Lung (tissue), 12 donors: Measurements from ENCODE around the gene SAMD5. TPM values are rescaled to one million over a fixed set of nuclear protein-coding genes. Genes with fewer than 3 reads are reported as not detected.

ENCODE experiments used
- ATAC-seq: fragments of 200-7000 bp; cut with Tn5 transposase; one replicate; pipeline ENCODE4 v1.9.1; 2020; ENCODE audit warnings: moderate number of reproducible peaks; ENCODE audit not compliant: insufficient read depth, low FRiP score
- DNase-seq, 3 donors: peaks; one replicate each; pipeline ENCODE4 v3.0.0-alpha.2; 2013 to 2017
- H3K27ac ChIP-seq, 2 donors: one replicate each; pipeline ENCODE4 v1.5.1; 2013; ENCODE audit warnings: mild to moderate bottlenecking in 2 of 2, moderate library complexity in 2 of 2, control low read depth in 1 of 2, inconsistent platforms in 1 of 2, low read depth in 1 of 2, low read length in 1 of 2
- H3K27me3 ChIP-seq, 3 donors: one replicate each; pipeline ENCODE4 v1.5.1; 2013; ENCODE audit warnings: low read length in 2 of 3; ENCODE audit not compliant: control insufficient read depth in 3 of 3, insufficient read depth in 3 of 3
- H3K36me3 ChIP-seq, 4 donors: one replicate each; pipeline ENCODE4 v1.5.1; 2013; ENCODE audit warnings: low read length in 4 of 4, mild to moderate bottlenecking in 1 of 4, moderate library complexity in 1 of 4; ENCODE audit not compliant: control insufficient read depth in 4 of 4, insufficient read depth in 4 of 4
- H3K4me1 ChIP-seq, 5 donors: one replicate each; pipeline ENCODE4 v1.5.1; 2013; ENCODE audit warnings: low read length in 5 of 5, mild to moderate bottlenecking in 2 of 5, moderate library complexity in 1 of 5; ENCODE audit not compliant: control insufficient read depth in 5 of 5, insufficient read depth in 5 of 5
- H3K4me3 ChIP-seq: one replicate; pipeline ENCODE4 v1.5.1; 2013; ENCODE audit warnings: mild to moderate bottlenecking, control low read depth, moderate library complexity
- H3K9ac ChIP-seq, 2 donors: one replicate each; pipeline ENCODE4 v1.5.1; 2013; ENCODE audit warnings: low read length in 2 of 2, control low read depth in 1 of 2; ENCODE audit not compliant: insufficient read depth in 1 of 2
- H3K9me3 ChIP-seq, 4 donors: one replicate each; pipeline ENCODE4 v1.5.1; 2013; ENCODE audit warnings: low read length in 3 of 4, mild to moderate bottlenecking in 1 of 4, moderate library complexity in 1 of 4; ENCODE audit not compliant: control insufficient read depth in 4 of 4, insufficient read depth in 3 of 4
- CTCF ChIP-seq: IDR thresholded peaks from 2 replicates; pipeline ENCODE4 v1.5.1; 2012; ENCODE audit warnings: mild to moderate bottlenecking; ENCODE audit errors: control extremely low read depth, extremely low read depth
- WGBS, 2 donors: extraction: QIAGEN DNeasy Blood & Tissue Kit; methylation state at CpG; one replicate each; pipeline ENCODE4 v1.1.7; 2013; 5-methylcytosine and 5-hydroxymethylcytosine counted together
- polyA plus RNA-seq, 2 donors: library from polyadenylated mRNA; stranded (reverse); fragments of 200-250 nt; gene quantifications; one replicate each; pipeline ENCODE4 v1.2.1, GENCODE V29; 2013
- total RNA-seq, 2 donors: library from RNA; depleted of rRNA in 1 of 2; stranded (reverse); fragments of >200 nt in 1 of 2; gene quantifications; one replicate each; pipeline ENCODE4 v1.2.1, GENCODE V29; 2014 to 2021
- donor health status: control.
- donor health status: control.
- donor health status: Bipolar disorder and iron deficiency.
- donor health status: healthy.
- donor health status: DM: yes; HTN: yes; CAD: no.

The SAMD5 gene
- total and polyA plus RNA-seq, 4 donors = 2.0 to 35.5 (median 6.0) TPM

GRCh38 chr6:147585256-147585655 lies 76.8 kb downstream of the SAMD5 start:
- H3K36me3 ChIP-seq = no peaks in the 10 kb centered on the region
- ATAC-seq = no peak
- no peak overlapping the region for H3K27ac ChIP-seq
- H3K9me3 ChIP-seq = no peaks in the 10 kb centered on the region
- H3K4me1 ChIP-seq = peaks cover 0 to 27% (median 6%) of the 10 kb centered on the region in 5 donors
- no peak overlapping the region for H3K4me3 ChIP-seq
- DNase-seq = no peak
- H3K27me3 ChIP-seq = no peaks in the 10 kb centered on the region
- 91 to 94% methylated on average over 3 of the region's 3 CpGs for WGBS, 2 donors
- no peak for TF ChIP-seq CTCF
- H3K9ac ChIP-seq = no peak overlapping the region

GRCh38 chr6:147586044-147586443 lies 77.6 kb downstream of the SAMD5 start:
- no peaks in the 10 kb centered on the region for H3K27me3 ChIP-seq
- no peak overlapping the region for H3K4me3 ChIP-seq
- ATAC-seq = no peak
- H3K9me3 ChIP-seq = no peaks in the 10 kb centered on the region
- peaks cover 0 to 27% (median 6%) of the 10 kb centered on the region in 5 donors for H3K4me1 ChIP-seq
- peak; percentile 85 to 93 (median 92) for DNase-seq
- no peaks in the 10 kb centered on the region for H3K36me3 ChIP-seq
- no peak overlapping the region for H3K9ac ChIP-seq
- TF ChIP-seq CTCF = no peak
- H3K27ac ChIP-seq = peak overlapping the region in 1 of 2 donors; percentile 18
- WGBS, 2 donors = 52 to 69% methylated on average over 4 of the region's 4 CpGs

GRCh38 chr6:147587907-147588306 lies 79.4 kb downstream of the SAMD5 start:
- no peaks in the 10 kb centered on the region for H3K27me3 ChIP-seq

More at GRCh38 chr6:147587907-147588306, 79.4 kb downstream of the SAMD5 start:
- H3K27ac ChIP-seq = no peak overlapping the region
- no peaks in the 10 kb centered on the region for H3K9me3 ChIP-seq
- no peak for TF ChIP-seq CTCF
- DNase-seq (no peak), ATAC-seq (no peak)
- peaks cover 0 to 20% (median 3%) of the 10 kb centered on the region in 5 donors for H3K4me1 ChIP-seq
- H3K9ac ChIP-seq = no peak overlapping the region
- no peak overlapping the region for H3K4me3 ChIP-seq
- no peaks in the 10 kb centered on the region for H3K36me3 ChIP-seq
- 87 to 92% methylated on average over 3 of the region's 3 CpGs for WGBS, 2 donors
